Left lung (tissue), 10 donors: ENCODE results near the gene ENPP3. TPM values are rescaled to one million over a fixed set of nuclear protein-coding genes. Genes with fewer than 3 reads are reported as not detected.

ENCODE experiments used
- ATAC-seq: fragments of 200-7000 bp; cut with Tn5 transposase; one replicate; pipeline ENCODE4 v1.9.1; 2020; ENCODE audit warnings: moderate library complexity
- DNase-seq, 4 donors: peaks; one replicate each; pipeline ENCODE4 v3.0.0-alpha.2; 2013 to 2020
- H3K27ac ChIP-seq, 2 donors: fragments of 200-600 bp; sonication (generic) in 1 of 2; one replicate each; pipeline versions ENCODE4 v1.5.0 to v1.8.0; 2020 to 2021
- H3K27me3 ChIP-seq, 2 donors: fragments of 200-600 bp; sonication (generic) in 1 of 2; one replicate each; pipeline versions ENCODE4 v1.5.0 to v1.8.0; 2020 to 2021
- H3K36me3 ChIP-seq, 2 donors: fragments of 200-600 bp; sonication (generic) in 1 of 2; one replicate each; pipeline versions ENCODE4 v1.5.0 to v1.8.0; 2020 to 2021
- H3K4me1 ChIP-seq, 2 donors: fragments of 200-600 bp; one replicate each; pipeline ENCODE4 v1.8.0; 2021
- H3K4me3 ChIP-seq, 2 donors: fragments of 200-600 bp; sonication (generic) in 1 of 2; one replicate each; pipeline versions ENCODE4 v1.5.0 to v1.8.0; 2020 to 2021; ENCODE audit warnings: mild to moderate bottlenecking in 1 of 2
- H3K9me3 ChIP-seq, 2 donors: fragments of 200-600 bp; sonication (generic) in 1 of 2; one replicate each; pipeline versions ENCODE4 v1.5.0 to v1.8.0; 2020 to 2021
- CTCF ChIP-seq, 2 donors: fragments of 200-600 bp; sonication (generic) in 1 of 2; IDR thresholded peaks; one replicate each; pipeline versions ENCODE4 v1.5.0 to v1.8.0; 2021; ENCODE audit warnings: antibody characterized with exemption in 2 of 2
- intact Hi-C, 2 donors: fragments of 100-400 bp; cut with DNase I; formaldehyde crosslinking; loops; one replicate each; pipeline versions ENCODE4 v1.11.2 to v1.14.2; 2022
- polyA plus RNA-seq, 6 donors: library from polyadenylated mRNA; unstranded; fragments of 120-200 nt; gene quantifications; one replicate each; pipeline ENCODE4 v1.2.1, GENCODE V29; 2013; ENCODE audit not compliant: insufficient read length in 6 of 6
- total RNA-seq, 2 donors: library from RNA; stranded (reverse); fragmentation: NEBNext Ultra II Directional; extraction: Animal tissue kit (Norgen Biotek cat#: 25700); gene quantifications; one replicate each; pipeline ENCODE4 v1.2.1, GENCODE V29; 2021
- donor health status: DM: no; HTN: yes; CAD: no.
- donor health status: DM: no; HTN: no; CAD: no.

ENPP3 gene
- total and polyA plus RNA-seq, 8 donors = 0.44 to 1.5 (median 0.90) TPM

GRCh38 chr6:131736811-131737210, 99.7 kb downstream of the ENPP3 start:
- intact Hi-C loops = no loop called here
- no peaks in the 10 kb centered on the region for H3K4me1 ChIP-seq
- H3K27me3 ChIP-seq = no peaks in the 10 kb centered on the region
- no peak overlapping the region for H3K4me3 ChIP-seq
- no peaks in the 10 kb centered on the region for H3K36me3 ChIP-seq
- H3K27ac ChIP-seq = no peak overlapping the region
- H3K9me3 ChIP-seq = no peaks in the 10 kb centered on the region
- no peak for DNase-seq
- ATAC-seq = no peak
- TF ChIP-seq CTCF (IDR thresholded peaks at IDR 0.05) = no peak

- H3K27ac ChIP-seq = no peak overlapping the region
Observed at GRCh38 chr6:131739136-131739535, 102.0 kb downstream of the ENPP3 start.

GRCh38 chr6:131740161-131740560, 103.1 kb downstream of the ENPP3 start:
- DNase-seq = no peak
- Histone ChIP-seq H3K36me3 (no peaks in the 10 kb centered on the region), H3K4me1 (no peaks in the 10 kb centered on the region), H3K27me3 (no peaks in the 10 kb centered on the region), H3K9me3 (no peaks in the 10 kb centered on the region), H3K27ac (no peak overlapping the region), H3K4me3 (no peak overlapping the region)
- TF ChIP-seq CTCF (IDR thresholded peaks at IDR 0.05) = no peak
- no peak for ATAC-seq
- intact Hi-C loops = no loop called here

More at GRCh38 chr6:131739136-131739535, 102.0 kb downstream of the ENPP3 start:
- H3K4me3 ChIP-seq = no peak overlapping the region
- no peak for DNase-seq
- TF ChIP-seq CTCF (IDR thresholded peaks at IDR 0.05) = no peak
- intact Hi-C loops = no loop called here
- H3K4me1 ChIP-seq = no peaks in the 10 kb centered on the region
- H3K36me3 ChIP-seq = no peaks in the 10 kb centered on the region
- no peaks in the 10 kb centered on the region for H3K9me3 ChIP-seq
- ATAC-seq = no peak
- H3K27me3 ChIP-seq = no peaks in the 10 kb centered on the region

- H3K27ac ChIP-seq = no peak overlapping the region
- H3K9me3 ChIP-seq = no peaks in the 10 kb centered on the region
- no peaks in the 10 kb centered on the region for H3K27me3 ChIP-seq
- no peak for DNase-seq
- no peak for TF ChIP-seq CTCF (IDR thresholded peaks at IDR 0.05)
- no peaks in the 10 kb centered on the region for H3K36me3 ChIP-seq
- intact Hi-C loops = no loop called here
- H3K4me3 ChIP-seq = no peak overlapping the region
- no peak for ATAC-seq
- no peaks in the 10 kb centered on the region for H3K4me1 ChIP-seq
Observed at GRCh38 chr6:131741688-131742393, 104.7 kb downstream of the ENPP3 start.

GRCh38 chr6:131744432-131745287, 107.6 kb downstream of the ENPP3 start:
- no peak for ATAC-seq
- intact Hi-C loops = no loop called here
- H3K27me3 ChIP-seq = no peaks in the 10 kb centered on the region

More at GRCh38 chr6:131744432-131745287, 107.6 kb downstream of the ENPP3 start:
- Histone ChIP-seq H3K4me1 (no peaks in the 10 kb centered on the region), H3K9me3 (no peaks in the 10 kb centered on the region), H3K36me3 (no peaks in the 10 kb centered on the region), H3K4me3 (no peak overlapping the region), H3K27ac (no peak overlapping the region)
- no peak for TF ChIP-seq CTCF (IDR thresholded peaks at IDR 0.05)
- DNase-seq = no peak
